ENCODE measurements around the gene PTPRN. TPM values are rescaled to one million over a fixed set of nuclear protein-coding genes. Genes with fewer than 3 reads are reported as not detected.
"Not testable (repeated sequence)": the region's sequence is repeated elsewhere in the genome, so short reads cannot be mapped to it uniquely, and the experiment has no call there.

The PTPRN gene
- total RNA-seq, 2 experiments from 2014 or later, result not detected

GRCh38 chr2:219261024-219261855 is 48.0 kb downstream of the PTPRN start:
- H3K27me3 Mint-ChIP-seq, result no peaks in the 10 kb centered on the region
- ATAC-seq (ENCODE audit: poor library complexity) (no peak), DNase-seq (no peak)
- no peak overlapping the region for H3K27ac ChIP-seq (ENCODE audit: low read depth in 1 of 2, low read length in 2 of 2)
- no peaks in the 10 kb centered on the region for H3K36me3 Mint-ChIP-seq (ENCODE audit: low read depth)
- no peak overlapping the region for H3K27ac Mint-ChIP-seq
- intact Hi-C loops (cut with DNase I, micrococcal nuclease), result no loop called here
- no peaks in the 10 kb centered on the region for H3K36me3 ChIP-seq (ENCODE audit: insufficient read depth, low read length)
- no peaks in the 10 kb centered on the region for H3K27me3 ChIP-seq (ENCODE audit: control insufficient read depth in 1 of 2, insufficient read depth in 2 of 2, low read length in 2 of 2)
- H3K4me1 ChIP-seq (ENCODE audit: insufficient read depth, low read length), result no peaks in the 10 kb centered on the region
- TF ChIP-seq, protein P1, sequence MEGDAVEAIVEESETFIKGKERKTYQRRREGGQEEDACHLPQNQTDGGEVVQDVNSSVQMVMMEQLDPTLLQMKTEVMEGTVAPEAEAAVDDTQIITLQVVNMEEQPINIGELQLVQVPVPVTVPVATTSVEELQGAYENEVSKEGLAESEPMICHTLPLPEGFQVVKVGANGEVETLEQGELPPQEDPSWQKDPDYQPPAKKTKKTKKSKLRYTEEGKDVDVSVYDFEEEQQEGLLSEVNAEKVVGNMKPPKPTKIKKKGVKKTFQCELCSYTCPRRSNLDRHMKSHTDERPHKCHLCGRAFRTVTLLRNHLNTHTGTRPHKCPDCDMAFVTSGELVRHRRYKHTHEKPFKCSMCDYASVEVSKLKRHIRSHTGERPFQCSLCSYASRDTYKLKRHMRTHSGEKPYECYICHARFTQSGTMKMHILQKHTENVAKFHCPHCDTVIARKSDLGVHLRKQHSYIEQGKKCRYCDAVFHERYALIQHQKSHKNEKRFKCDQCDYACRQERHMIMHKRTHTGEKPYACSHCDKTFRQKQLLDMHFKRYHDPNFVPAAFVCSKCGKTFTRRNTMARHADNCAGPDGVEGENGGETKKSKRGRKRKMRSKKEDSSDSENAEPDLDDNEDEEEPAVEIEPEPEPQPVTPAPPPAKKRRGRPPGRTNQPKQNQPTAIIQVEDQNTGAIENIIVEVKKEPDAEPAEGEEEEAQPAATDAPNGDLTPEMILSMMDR (IDR thresholded peaks at IDR 0.05), result no peak
- CTCF ChIA-PET, result interaction anchor here (2.4 to 2.5 kb wide), 2 partner anchors 16 to 34 kb away, joined by 7 to 8 read pairs; no protein-coding TSS in a partner anchor
- no peaks in the 10 kb centered on the region for H3K9me3 ChIP-seq (ENCODE audit: control insufficient read depth in 1 of 2, insufficient read depth in 1 of 2, low read length in 2 of 2)
- POLR2A ChIA-PET, result interaction anchor here (0.8 to 1.2 kb wide), 5 partner anchors 9 to 18 kb away, joined by 3 to 5 read pairs (median 3); partner anchors contain the start of genes DNAJB2, GLB1L, STK16 and TUBA4B
- H3K9me3 Mint-ChIP-seq, result no peaks in the 10 kb centered on the region
- H3K4me1 Mint-ChIP-seq (ENCODE audit: low read depth), result no peaks in the 10 kb centered on the region
- no peak overlapping the region for H3K4me3 Mint-ChIP-seq
- H3K4me3 ChIP-seq (ENCODE audit: low read length), result no peak overlapping the region

DNA sequence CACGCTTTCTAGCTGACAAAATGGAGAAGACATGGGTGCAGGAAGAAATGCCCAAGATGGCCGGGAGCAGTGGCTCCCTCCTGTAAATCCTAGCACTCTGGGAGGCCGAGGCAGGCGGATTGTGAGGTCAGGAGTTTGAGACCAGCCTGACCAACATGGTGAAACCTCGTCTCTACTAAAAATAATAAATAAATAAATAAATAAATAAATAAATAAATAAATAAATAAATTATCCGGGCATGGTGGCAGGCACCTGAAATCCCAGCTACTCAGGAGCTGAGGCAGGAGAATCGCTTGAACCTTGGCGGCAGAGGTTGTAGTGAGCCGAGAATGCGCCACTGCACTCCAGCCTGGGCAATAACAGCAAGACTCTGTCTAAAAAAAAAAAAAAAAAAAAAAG is 50.3 kb downstream of the PTPRN start:
- not testable (repeated sequence) for H3K4me3 Mint-ChIP-seq; H3K27me3 ChIP-seq (ENCODE audit: control insufficient read depth in 1 of 2, insufficient read depth in 2 of 2, low read length in 2 of 2); H3K27me3 Mint-ChIP-seq; H3K9me3 Mint-ChIP-seq; DNase-seq; H3K27ac Mint-ChIP-seq; H3K27ac ChIP-seq (ENCODE audit: low read depth in 1 of 2, low read length in 2 of 2); H3K36me3 ChIP-seq (ENCODE audit: insufficient read depth, low read length); H3K9me3 ChIP-seq (ENCODE audit: control insufficient read depth in 1 of 2, insufficient read depth in 1 of 2, low read length in 2 of 2); ATAC-seq (ENCODE audit: poor library complexity); H3K4me3 ChIP-seq (ENCODE audit: low read length); H3K36me3 Mint-ChIP-seq (ENCODE audit: low read depth)
- ChIA-PET POLR2A (interaction anchor here (0.9 kb wide), 1 partner anchor 20 kb away, joined by 4 read pairs; the partner anchor contains the start of gene DNAJB2), CTCF (interaction anchor here (0.7 to 8.4 kb wide), 2 partner anchors 20 to 586 kb away, joined by 5 to 50 read pairs; partner anchors contain the start of gene DNAJB2)
- H3K4me1 Mint-ChIP-seq (ENCODE audit: low read depth), result peaks cover 11% of the 10 kb centered on the region
- intact Hi-C loops (cut with DNase I, micrococcal nuclease), result loop anchor here in 1 of 2 experiments (10.0 kb wide), 1 partner anchor 694 kb away; the partner anchor contains the start of genes CNOT9 and USP37
- H3K4me1 ChIP-seq (ENCODE audit: insufficient read depth, low read length), result peaks cover 11% of the 10 kb centered on the region

DNA sequence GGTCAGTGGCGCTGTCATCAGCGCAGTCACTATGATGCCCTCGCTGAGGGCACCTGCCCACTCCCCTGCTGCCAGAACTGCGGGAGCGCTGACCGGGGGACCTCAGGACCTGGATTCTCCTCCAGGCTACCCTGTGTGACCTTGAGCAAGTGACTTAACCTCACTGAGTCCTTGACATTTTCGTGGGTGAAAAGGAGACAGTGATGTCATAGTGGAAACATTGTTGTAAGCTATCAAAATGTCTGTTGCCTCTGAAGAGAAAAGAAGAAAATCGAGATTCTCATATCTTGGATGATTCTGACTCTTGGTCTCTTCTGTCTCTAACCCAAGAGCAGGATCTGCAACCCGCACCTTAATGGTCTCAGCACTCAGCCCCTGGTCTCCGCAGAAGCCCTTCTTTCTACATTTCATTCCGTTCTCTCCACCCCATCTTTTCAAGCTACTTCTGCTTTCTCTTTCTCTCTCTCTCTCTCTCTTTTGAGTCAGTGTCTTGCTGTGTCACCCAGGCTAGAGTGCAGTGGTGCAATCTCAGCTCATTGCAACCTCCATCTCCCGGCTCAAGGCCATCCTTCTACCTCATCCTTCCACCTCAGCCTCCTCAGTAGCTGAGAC is 54.5 kb downstream of the PTPRN start:
- no peaks in the 10 kb centered on the region for H3K27me3 ChIP-seq (ENCODE audit: control insufficient read depth in 1 of 2, insufficient read depth in 2 of 2, low read length in 2 of 2)

More for the DNA sequence above, 54.5 kb downstream of the PTPRN start:
- peaks cover 46% of the 10 kb centered on the region for H3K36me3 Mint-ChIP-seq (ENCODE audit: low read depth)
- H3K27ac ChIP-seq (ENCODE audit: low read depth in 1 of 2, low read length in 2 of 2), result peak overlapping the region; percentile 61 to 87
- peaks cover 42% of the 10 kb centered on the region for H3K4me1 ChIP-seq (ENCODE audit: insufficient read depth, low read length)
- DNase-seq, result peak in 10 of 14 experiments; percentile 9 to 78 (median 35)
- peak; percentile 44 for ATAC-seq (ENCODE audit: poor library complexity)
- peak overlapping the region; percentile 88 for H3K4me3 ChIP-seq (ENCODE audit: low read length)
- H3K27me3 Mint-ChIP-seq, result no peaks in the 10 kb centered on the region
- H3K9me3 ChIP-seq (ENCODE audit: control insufficient read depth in 1 of 2, insufficient read depth in 1 of 2, low read length in 2 of 2), result no peaks in the 10 kb centered on the region
- H3K4me1 Mint-ChIP-seq (ENCODE audit: low read depth), result peaks cover 42% of the 10 kb centered on the region
- peaks cover 23% of the 10 kb centered on the region for H3K36me3 ChIP-seq (ENCODE audit: insufficient read depth, low read length)
- POLR2A ChIA-PET, result interaction anchor here (0.6 to 10.1 kb wide), 18 partner anchors 9 to 968 kb away, joined by 3 to 202 read pairs (median 14); partner anchors contain the start of genes ABCB6, ANKZF1, ATG9A and CNPPD1
- intact Hi-C loops (cut with DNase I, micrococcal nuclease), result loop anchor here (1.0 to 10.0 kb wide), 3 partner anchors 25 to 690 kb away; partner anchors contain the start of genes ABCB6 (in 2 of the 2), ANKZF1 (in 1 of the 2), ATG9A (in 1 of the 2) and CNOT9 (in 1 of the 2)
- H3K9me3 Mint-ChIP-seq, result no peaks in the 10 kb centered on the region
- H3K27ac Mint-ChIP-seq, result peak overlapping the region; percentile 96
- peak overlapping the region; percentile 88 for H3K4me3 Mint-ChIP-seq
- CTCF ChIA-PET, result interaction anchor here (1.0 to 8.4 kb wide), 9 partner anchors 20 to 134 kb away, joined by 3 to 97 read pairs (median 5); partner anchors contain the start of genes ANKZF1, ATG9A, DNAJB2 and DNPEP
- TF ChIP-seq, protein P1 (IDR thresholded peaks at IDR 0.05), result no peak

Measured in CD4-positive, alpha-beta T cell (primary cell).